Measurements from ENCODE around the gene PRKN.
A peak's percentile ranks its signal among the peaks of the same experiment; 100 is the strongest.

PRKN gene

GRCh38 chr6:161449521-161449920, 1278.0 kb downstream of the PRKN start:
- no peak for DNase-seq

- DNase-seq: no peak
Observed at GRCh38 chr6:161446949-161447348, 1280.6 kb downstream of the PRKN start.

- no peak for DNase-seq
Observed at GRCh38 chr6:161446296-161446925, 1281.2 kb downstream of the PRKN start.

- DNase-seq: no peak
Observed at GRCh38 chr6:161445021-161445799, 1282.4 kb downstream of the PRKN start.

- DNase-seq: no peak
Observed at GRCh38 chr6:161444464-161444863, 1283.1 kb downstream of the PRKN start.

GRCh38 chr6:161443848-161444247, 1283.7 kb downstream of the PRKN start:
- DNase-seq: no peak

GRCh38 chr6:161442420-161442819, 1285.1 kb downstream of the PRKN start:
- DNase-seq: no peak

GRCh38 chr6:161440299-161440698, 1287.3 kb downstream of the PRKN start:
- no peak for DNase-seq

GRCh38 chr6:161439093-161439492, 1288.5 kb downstream of the PRKN start:
- no peak for DNase-seq

GRCh38 chr6:161438430-161439030, 1289.0 kb downstream of the PRKN start:
- no peak for DNase-seq

GRCh38 chr6:161437851-161438250, 1289.7 kb downstream of the PRKN start:
- DNase-seq: no peak

- no peak for DNase-seq
Observed at GRCh38 chr6:161436106-161436876, 1291.3 kb downstream of the PRKN start.

GRCh38 chr6:161435748-161436070, 1291.9 kb downstream of the PRKN start:
- DNase-seq: no peak

GRCh38 chr6:161434921-161435747, 1292.4 kb downstream of the PRKN start:
- DNase-seq: no peak

- no peak for DNase-seq
Observed at GRCh38 chr6:161434350-161434749, 1293.2 kb downstream of the PRKN start.

GRCh38 chr6:161432546-161432945, 1295.0 kb downstream of the PRKN start:
- DNase-seq: no peak

GRCh38 chr6:161429921-161430490, 1297.6 kb downstream of the PRKN start:
- DNase-seq: no peak

- no peak for DNase-seq
Observed at GRCh38 chr6:161424421-161424820, 1303.1 kb downstream of the PRKN start.

- no peak for DNase-seq
Observed at GRCh38 chr6:161422710-161423680, 1304.6 kb downstream of the PRKN start.

GRCh38 chr6:161418463-161418945, 1309.1 kb downstream of the PRKN start:
- peak in 2 of 6 experiments; percentile 25 to 41 for DNase-seq
